Lower leg skin (tissue), 4 donors: ENCODE measurements around the gene TMEM130. TPM values are rescaled to one million over a fixed set of nuclear protein-coding genes. Genes with fewer than 3 reads are reported as not detected.

Source experiments
- DNase-seq, 2 donors: peaks; one replicate each; pipeline ENCODE4 v3.0.0-alpha.2; 2019; ENCODE audit warnings: low spot score in 2 of 2
- H3K4me3 ChIP-seq: fragments of 200-600 bp; sonication (generic); 2 replicates; pipeline ENCODE4 v1.5.1; 2017; ENCODE audit warnings: mild to moderate bottlenecking, low read depth; ENCODE audit not compliant: poor library complexity, severe bottlenecking
- CTCF ChIP-seq, 3 donors: fragments of 450-650 bp; IDR thresholded peaks; one replicate each; pipeline ENCODE4 v1.5.1; 2016; ENCODE audit warnings: antibody characterized with exemption in 3 of 3, mild to moderate bottlenecking in 3 of 3, moderate library complexity in 2 of 3
- POLR2A ChIP-seq, 2 donors: fragments of 450-650 bp; IDR thresholded peaks; one replicate each; pipeline ENCODE4 v1.6.1; 2016 to 2017; ENCODE audit warnings: antibody characterized with exemption in 2 of 2, mild to moderate bottlenecking in 1 of 2, moderate library complexity in 1 of 2
- WGBS, 2 donors: methylation state at CpG; one replicate each; pipeline ENCODE4 v1.1.5; 2018; 5-methylcytosine and 5-hydroxymethylcytosine counted together
- intact Hi-C: fragments of 100-400 bp; cut with DNase I; formaldehyde crosslinking; loops from one replicate; pipeline ENCODE4 v1.15.0; 2023; ENCODE audit warnings: low total_unique reads
- total RNA-seq, 4 donors: library from RNA; depleted of rRNA; stranded (reverse); fragments of >200 nt; gene quantifications; one replicate each; pipeline ENCODE4 v1.1.0, GENCODE V29; 2016

The TMEM130 gene
- total RNA-seq: 1 to 10 TPM in 1 of 4 donors, under 1 TPM in 1, not detected in 2; 0.10 to 3.4 TPM

- intact Hi-C loops: no loop called here
- no peak for DNase-seq
- no peak within 1 kb of the TSS for H3K4me3 ChIP-seq
- TF ChIP-seq POLR2A (IDR thresholded peaks at IDR 0.05) (no peak), CTCF (IDR thresholded peaks at IDR 0.05) (no peak)
- 0 to 1% methylated on average over 19 to 24 of the region's 69 CpGs for WGBS, 2 donors
Observed at GRCh38 chr7:98869597-98870120, at the start of gene TMEM130. Gene TMEM130 (minus strand): TSS chr7:98870014. CDS start chr7:98869861, 153 bp downstream.

- intact Hi-C loops: no loop called here
- TF ChIP-seq CTCF (IDR thresholded peaks at IDR 0.05) (no peak), POLR2A (IDR thresholded peaks at IDR 0.05) (no peak)
- peak in 1 of 2 donors; percentile 73 for DNase-seq
- WGBS, 2 donors: 96 to 97% methylated on average over 8 to 12 of the region's 12 CpGs
- no peak overlapping the region for H3K4me3 ChIP-seq
Observed at GRCh38 chr7:98917331-98917730, 47.5 kb upstream of the TMEM130 start.

GRCh38 chr7:98913612-98914011 lies 43.8 kb upstream of the TMEM130 start:
- no peak overlapping the region for H3K4me3 ChIP-seq
- intact Hi-C loops: no loop called here
- TF ChIP-seq POLR2A (IDR thresholded peaks at IDR 0.05): no peak
- no peak for DNase-seq

- intact Hi-C loops: no loop called here
- no peak overlapping the region for H3K4me3 ChIP-seq
- WGBS, 2 donors: 92% methylated on average over 8 of the region's 8 CpGs
- DNase-seq: no peak
- TF ChIP-seq POLR2A (IDR thresholded peaks at IDR 0.05): no peak
- TF ChIP-seq CTCF (IDR thresholded peaks at IDR 0.05): no peak
Observed at GRCh38 chr7:98913026-98913425, 43.2 kb upstream of the TMEM130 start.

GRCh38 chr7:98911916-98912315 lies 42.1 kb upstream of the TMEM130 start:
- DNase-seq: peak in 1 of 2 donors; percentile 42
- intact Hi-C loops: no loop called here
- 46 to 51% methylated on average over 5 of the region's 5 CpGs for WGBS, 2 donors
- no peak overlapping the region for H3K4me3 ChIP-seq
- no peak for TF ChIP-seq CTCF (IDR thresholded peaks at IDR 0.05)
- no peak for TF ChIP-seq POLR2A (IDR thresholded peaks at IDR 0.05)

- 96% methylated on average over 3 of the region's 3 CpGs for WGBS, 2 donors
- peak in 1 of 2 donors; percentile 2 for DNase-seq
- intact Hi-C loops: no loop called here
- H3K4me3 ChIP-seq: no peak overlapping the region
- TF ChIP-seq POLR2A (IDR thresholded peaks at IDR 0.05): no peak
- no peak for TF ChIP-seq CTCF (IDR thresholded peaks at IDR 0.05)
Observed at GRCh38 chr7:98910427-98910826, 40.6 kb upstream of the TMEM130 start.
